Omental fat pad (tissue), 4 donors: ENCODE measurements around the gene LRCH1. TPM values are rescaled to one million over a fixed set of nuclear protein-coding genes. Genes with fewer than 3 reads are reported as not detected.

ENCODE experiments used
- ATAC-seq: fragments of 150-250 bp; one replicate; pipeline ENCODE4 v1.9.1; 2016; ENCODE audit warnings: mild to moderate bottlenecking, moderate library complexity; ENCODE audit not compliant: low FRiP score
- DNase-seq: peaks from one replicate; pipeline ENCODE4 v3.0.0-alpha.2; 2019; ENCODE audit warnings: low spot score
- total RNA-seq, 4 donors: library from RNA; depleted of rRNA; stranded (reverse); fragments of >200 nt; gene quantifications; one replicate each; pipeline ENCODE4 v1.1.0, GENCODE V29; 2016
- TF ChIP-seq, protein P1 (sequence below), 3 donors: fragments of 450-650 bp; IDR thresholded peaks; one replicate each; pipeline ENCODE4 v1.5.1; 2016 to 2017; ENCODE audit warnings: antibody characterized with exemption in 3 of 3, mild to moderate bottlenecking in 3 of 3, moderate library complexity in 2 of 3

LRCH1 gene
- total RNA-seq, 4 donors from 2014 or later, result 9.7 to 43.7 (median 16.5) TPM

DNA sequence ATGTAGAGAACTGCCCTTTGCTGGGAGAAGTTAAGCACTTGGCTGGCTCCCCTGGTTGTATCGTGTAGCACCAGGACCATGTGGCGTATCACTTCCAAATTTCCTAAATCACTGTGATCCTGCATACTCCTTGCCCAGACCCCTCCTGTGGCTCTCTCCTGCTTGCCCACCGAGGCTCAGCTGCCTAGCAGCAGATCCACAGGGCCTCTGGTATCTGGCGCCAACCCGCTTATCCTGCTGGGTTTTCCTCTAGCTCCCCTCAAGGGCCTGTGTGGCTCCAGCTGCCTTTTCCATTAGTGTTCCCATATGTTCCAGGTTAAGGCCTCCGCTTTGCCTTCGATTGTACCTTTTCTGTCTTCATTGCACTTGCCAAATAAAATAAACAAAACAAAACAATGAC is 16.5 kb downstream of the LRCH1 start:
- ATAC-seq (no peak), DNase-seq (no peak)
- TF ChIP-seq, protein P1, sequence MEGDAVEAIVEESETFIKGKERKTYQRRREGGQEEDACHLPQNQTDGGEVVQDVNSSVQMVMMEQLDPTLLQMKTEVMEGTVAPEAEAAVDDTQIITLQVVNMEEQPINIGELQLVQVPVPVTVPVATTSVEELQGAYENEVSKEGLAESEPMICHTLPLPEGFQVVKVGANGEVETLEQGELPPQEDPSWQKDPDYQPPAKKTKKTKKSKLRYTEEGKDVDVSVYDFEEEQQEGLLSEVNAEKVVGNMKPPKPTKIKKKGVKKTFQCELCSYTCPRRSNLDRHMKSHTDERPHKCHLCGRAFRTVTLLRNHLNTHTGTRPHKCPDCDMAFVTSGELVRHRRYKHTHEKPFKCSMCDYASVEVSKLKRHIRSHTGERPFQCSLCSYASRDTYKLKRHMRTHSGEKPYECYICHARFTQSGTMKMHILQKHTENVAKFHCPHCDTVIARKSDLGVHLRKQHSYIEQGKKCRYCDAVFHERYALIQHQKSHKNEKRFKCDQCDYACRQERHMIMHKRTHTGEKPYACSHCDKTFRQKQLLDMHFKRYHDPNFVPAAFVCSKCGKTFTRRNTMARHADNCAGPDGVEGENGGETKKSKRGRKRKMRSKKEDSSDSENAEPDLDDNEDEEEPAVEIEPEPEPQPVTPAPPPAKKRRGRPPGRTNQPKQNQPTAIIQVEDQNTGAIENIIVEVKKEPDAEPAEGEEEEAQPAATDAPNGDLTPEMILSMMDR (IDR thresholded peaks at IDR 0.05), result no peak

DNA sequence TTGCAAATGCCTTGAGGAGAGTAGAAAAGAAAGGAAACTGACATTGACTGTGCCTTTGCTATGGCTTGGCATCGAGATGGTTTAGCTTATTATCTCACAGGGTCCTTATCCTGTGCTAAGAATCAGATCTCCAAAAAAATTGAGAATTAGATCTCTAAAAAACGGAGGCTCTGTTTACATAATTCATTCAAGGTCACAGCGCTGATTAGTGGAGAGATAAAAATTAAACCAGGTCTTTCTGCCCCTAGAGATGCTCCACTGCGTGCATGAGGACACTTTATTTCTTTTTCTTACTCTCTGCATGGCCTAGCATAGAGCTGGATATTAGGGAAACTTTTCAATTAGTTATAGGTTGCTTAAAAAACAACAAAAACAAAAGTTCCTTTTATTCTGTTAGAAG is 17.3 kb downstream of the LRCH1 start:
- TF ChIP-seq, protein P1 (IDR thresholded peaks at IDR 0.05), result no peak
- DNase-seq (no peak), ATAC-seq (no peak)

DNA sequence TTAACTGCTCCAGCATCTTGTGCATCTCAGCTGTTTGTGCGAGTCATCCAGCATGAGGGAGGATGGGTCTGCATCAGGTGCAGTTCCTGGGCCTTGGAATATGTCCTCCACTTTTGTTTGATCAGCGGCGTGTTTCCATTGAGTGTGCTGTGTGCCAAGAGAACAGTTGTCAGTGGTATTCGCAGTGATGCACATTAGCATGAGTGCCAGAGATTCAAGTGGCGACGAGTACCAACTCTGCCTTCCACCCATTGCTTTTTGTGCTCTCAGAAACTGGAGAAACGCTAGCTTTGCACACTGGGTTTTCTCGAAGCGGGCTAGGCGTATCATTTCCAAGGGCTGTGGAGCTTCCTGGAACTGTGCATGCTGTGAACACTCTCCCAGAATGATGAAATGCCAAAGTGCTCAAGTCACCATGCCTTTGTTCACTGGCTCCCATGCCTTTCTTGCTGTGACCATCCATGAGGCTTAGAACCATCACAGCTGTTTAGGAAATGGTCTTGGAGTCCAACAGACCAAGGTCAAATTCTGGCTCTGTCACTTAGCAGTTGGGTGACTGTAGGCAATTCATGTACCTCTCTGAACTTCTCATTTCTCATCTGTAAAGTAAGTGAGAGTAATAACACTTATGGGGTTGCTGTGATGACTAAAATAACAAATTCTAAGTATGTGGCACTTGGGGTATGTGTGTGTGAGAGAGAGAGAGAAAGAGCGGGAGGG is 18.4 kb downstream of the LRCH1 start:
- TF ChIP-seq, protein P1 (IDR thresholded peaks at IDR 0.05), result no peak
- ATAC-seq, result no peak
- DNase-seq, result no peak

DNA sequence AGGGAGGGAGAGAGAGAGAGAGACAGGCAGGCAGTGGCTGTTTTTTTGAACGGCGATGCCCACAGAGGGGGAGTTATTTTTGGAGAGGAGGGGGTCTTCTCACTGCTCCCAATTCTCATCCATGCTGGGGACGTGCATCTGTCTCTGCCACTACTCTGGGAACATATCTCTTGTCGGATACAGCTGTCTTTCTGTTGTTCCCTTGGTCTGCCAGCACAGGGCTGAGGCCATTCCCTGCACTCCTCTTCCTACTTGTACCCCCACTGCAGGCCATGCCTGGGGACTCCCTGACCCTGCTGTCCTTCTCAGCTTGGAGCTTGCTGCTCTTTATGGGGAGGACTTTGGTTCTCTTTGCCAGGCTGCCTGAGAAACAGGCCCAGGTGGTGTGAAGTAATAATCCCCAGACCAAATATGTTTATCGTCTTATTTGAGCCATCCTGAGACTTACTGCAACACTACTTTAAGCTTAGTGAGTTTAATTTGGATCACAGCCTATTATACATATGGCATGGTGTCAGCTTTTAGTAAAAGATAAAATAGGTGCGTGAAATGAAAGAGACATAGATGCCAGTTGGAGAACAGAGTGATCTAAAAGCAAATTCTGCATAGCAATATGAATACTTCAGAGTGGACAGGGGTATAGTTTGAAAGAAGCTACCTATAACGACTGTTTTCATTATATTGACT is 19.1 kb downstream of the LRCH1 start:
- ATAC-seq (no peak), DNase-seq (no peak)
- TF ChIP-seq, protein P1 (IDR thresholded peaks at IDR 0.05), result no peak

DNA sequence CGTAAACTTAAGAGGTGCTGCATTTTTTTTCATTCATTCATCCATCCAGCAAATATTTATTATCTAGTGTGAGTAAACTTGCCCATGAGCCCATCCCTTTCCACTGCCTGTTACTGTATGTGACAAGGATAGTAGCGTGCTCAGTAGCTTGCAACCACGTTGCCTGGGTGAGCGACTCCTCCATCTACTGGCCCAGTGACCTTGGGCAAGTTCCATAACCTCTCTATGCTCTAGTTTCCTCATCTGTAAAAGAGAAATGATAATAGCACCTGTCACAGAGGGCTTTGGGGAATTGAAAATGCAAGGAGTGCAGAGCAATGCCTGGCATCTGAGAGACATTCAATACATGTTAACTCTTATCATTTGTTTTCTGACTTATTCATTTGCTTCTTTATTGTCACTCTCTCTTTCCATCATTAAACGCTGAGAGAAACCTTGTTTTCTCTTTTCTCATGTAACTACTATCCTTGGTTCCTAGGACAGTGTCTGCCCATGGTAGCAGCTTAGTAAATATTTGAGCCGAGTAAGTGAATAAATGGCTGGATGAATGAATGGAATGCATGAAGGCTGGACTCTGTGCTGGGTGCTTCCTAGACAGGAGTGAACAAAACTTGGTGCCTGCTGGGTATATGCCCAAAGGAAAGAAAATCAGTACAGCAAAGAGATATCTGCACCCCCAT is 19.9 kb downstream of the LRCH1 start:
- ATAC-seq (no peak), DNase-seq (no peak)
- TF ChIP-seq, protein P1 (IDR thresholded peaks at IDR 0.05), result no peak

DNA sequence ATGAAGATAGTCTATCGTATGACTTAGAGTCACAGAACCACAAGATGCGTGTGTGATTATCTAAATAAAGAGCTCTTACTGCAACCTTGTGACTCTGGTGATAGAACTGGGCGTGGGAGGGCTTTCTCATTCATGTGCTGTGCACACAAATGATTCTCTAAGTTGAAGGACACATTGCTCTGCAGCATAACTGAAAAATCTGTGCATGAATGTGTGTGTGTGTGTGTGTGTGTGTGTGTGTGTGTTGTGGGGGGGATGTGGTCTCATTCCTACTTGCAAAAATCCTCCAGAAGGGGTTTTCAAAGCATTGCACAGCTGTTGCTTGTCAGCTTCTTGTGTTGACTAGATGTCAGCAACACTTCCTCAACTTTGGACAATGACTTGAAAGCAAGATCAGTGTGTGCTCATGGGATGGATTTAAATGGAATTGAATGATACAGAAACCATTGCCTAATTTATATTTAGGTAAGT is 22.4 kb downstream of the LRCH1 start:
- DNase-seq (no peak), ATAC-seq (no peak)
- TF ChIP-seq, protein P1 (IDR thresholded peaks at IDR 0.05), result no peak
